ENCODE data around the gene ADGRL3.
"Not testable (repeated sequence)": the region's sequence is repeated elsewhere in the genome, so short reads cannot be mapped to it uniquely, and the experiment has no call there.

The ADGRL3 gene

DNA sequence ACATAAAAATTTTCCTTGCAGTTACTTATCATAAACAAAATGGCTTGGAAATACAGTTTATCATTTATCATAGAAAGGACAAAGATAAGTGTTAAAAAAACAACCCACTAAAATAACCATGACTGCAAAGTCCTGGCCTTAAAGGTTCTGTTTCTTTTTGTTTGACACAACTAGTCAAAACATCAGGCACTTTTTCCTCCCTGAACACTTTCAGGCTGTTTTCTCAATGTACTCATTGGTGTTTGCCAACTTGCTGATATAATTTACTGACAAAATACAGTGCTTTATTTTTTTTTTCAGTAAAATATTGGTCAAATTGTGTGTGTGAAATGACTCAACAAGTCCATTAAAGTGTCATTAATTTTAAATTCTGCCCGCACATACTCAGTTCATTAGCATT lies 156.6 kb downstream of the ADGRL3 start:
- no peak for DNase-seq

DNA sequence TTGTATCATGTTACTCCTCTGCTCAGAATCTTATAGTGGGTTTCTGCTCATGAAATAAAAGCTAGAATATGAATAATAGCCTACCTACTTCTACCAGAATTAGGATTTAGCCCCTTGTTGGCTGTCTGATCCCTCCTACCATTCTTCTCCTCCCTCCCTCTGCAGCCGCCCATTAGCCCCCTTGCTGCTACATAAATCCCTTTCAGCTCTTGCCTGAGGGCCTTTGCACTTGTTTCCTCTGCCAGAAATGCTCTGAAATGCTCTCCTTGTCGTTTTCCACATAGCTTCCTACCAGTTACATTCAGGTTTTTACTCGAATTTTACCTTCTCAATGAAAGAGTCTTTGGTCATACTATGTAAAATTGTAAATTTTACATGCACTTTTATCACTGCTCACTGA lies 159.2 kb downstream of the ADGRL3 start:
- no peak for DNase-seq

DNA sequence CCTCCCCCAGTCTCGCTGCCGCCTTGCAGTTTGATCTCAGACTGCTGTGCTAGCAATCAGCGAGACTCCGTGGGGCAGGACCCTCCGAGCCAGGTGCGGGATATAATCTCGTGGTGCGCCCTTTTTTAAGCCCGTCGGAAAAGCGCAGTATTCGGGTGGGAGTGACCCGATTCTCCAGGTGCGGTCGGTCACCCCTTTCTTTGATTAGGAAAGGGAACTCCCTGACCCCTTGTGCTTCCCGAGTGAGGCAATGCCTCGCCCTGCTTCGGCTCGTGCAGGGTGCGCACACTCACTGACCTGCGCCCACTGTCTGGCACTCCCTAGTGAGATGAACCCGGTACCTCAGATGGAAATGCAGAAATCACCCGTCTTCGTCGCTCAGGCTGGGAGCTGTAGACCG lies 172.7 kb downstream of the ADGRL3 start:
- DNase-seq, result not testable (repeated sequence)

- DNase-seq, result no peak
Observed at GRCh38 chr4:61373901-61374440, 173.8 kb downstream of the ADGRL3 start.

DNA sequence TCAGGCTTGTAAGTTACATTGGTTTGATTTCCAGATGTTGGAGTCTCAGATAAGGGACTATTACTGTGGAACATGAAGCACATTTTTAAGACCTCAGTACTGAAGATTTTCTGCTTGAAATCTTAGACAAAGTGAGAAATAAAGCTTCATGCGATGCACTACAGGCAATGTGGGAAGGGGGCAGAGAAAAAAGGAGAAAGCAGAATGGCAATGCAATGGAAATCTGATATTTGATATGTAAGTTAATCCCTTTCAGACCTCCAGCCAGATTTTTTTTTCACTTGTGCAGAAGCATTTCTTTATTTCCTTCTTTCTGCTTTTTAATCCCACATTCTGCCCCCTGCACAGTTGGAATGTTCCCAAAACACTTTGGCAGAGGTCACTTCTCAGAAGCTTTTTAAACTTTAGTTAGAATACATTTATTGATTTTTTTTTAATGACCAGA lies 174.3 kb downstream of the ADGRL3 start:
- DNase-seq, result no peak

- DNase-seq, result no peak
Observed at GRCh38 chr4:61375301-61375700, 175.2 kb downstream of the ADGRL3 start.

DNA sequence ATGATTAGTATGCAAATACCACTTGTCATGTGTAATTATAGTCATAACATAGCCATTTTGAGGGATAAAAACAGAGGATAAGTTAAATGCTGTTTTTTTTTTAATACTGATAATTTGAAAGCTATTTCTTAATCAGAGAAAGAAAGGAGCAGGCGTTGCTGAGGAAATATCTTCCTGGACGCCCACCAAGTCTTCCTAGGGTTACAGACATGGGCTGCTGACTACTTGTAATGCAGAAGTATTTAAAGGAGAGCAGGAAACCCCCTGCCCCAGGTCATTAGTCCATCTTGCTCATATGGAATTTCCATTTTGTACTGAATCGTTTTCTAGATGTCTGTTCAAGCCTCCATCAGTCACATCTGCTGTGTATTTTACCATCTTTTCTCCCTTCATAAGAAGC lies 176.2 kb downstream of the ADGRL3 start:
- DNase-seq, result no peak

DNA sequence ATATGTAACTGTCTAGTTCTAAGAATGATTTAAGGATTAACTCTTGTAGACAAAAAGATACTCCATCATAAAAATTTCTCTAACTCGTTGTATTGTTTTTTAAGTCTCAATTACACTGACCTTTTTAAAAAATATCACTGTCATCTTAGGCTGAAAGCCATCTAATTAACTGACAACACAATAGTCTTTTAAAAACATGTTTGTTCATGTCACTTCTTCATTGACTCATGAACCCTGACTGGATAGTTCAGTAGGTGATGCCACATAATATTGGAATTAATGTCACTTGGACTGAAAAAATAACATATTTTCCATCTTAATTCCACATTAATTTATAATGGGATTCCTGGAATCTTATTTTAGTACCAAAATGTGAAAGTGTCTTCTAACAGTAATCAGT lies 179.3 kb downstream of the ADGRL3 start:
- DNase-seq, result no peak

GRCh38 chr4:61380865-61381264 lies 180.7 kb downstream of the ADGRL3 start:
- DNase-seq, result no peak

DNA sequence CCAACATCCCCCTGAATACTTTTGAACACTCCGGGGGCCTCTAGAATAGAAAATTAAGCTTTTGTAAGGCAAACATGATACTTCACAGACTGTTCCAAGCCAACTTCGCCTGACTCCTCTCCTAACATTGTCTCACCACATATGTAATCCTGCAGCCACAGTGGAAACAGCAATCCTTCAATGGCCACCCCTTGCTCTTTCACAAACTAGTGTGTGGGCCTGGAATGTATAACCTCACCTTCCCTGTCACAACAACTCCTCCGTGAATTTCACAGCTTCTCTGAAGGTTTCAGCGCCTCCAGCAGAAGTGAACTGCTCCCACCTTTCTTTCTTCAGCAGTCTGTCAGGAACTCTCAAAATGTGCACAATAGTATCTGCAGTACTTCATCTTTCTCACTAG lies 185.1 kb downstream of the ADGRL3 start:
- DNase-seq, result no peak

- DNase-seq, result not testable (repeated sequence)
Observed at GRCh38 chr4:61387372-61387771, 187.2 kb downstream of the ADGRL3 start.

DNA sequence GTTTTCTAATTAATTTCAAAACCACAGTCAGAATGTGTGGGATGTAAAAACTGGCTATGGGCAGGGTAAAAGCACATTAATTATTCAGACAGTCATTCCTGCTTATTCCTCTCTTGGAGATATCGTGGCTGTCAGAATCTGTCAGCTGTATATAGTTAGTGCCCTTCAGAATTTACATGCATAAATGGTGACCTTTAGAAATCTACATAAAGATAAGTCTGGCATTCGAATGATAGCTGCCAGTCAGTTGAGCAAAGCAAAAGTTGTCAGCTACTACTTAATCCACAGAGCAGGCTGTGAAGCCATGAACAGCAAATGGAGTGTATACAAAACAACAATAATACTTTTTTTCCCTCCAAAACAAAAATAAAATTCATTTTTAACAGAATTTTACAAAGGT lies 189.5 kb downstream of the ADGRL3 start:
- no peak for DNase-seq

DNA sequence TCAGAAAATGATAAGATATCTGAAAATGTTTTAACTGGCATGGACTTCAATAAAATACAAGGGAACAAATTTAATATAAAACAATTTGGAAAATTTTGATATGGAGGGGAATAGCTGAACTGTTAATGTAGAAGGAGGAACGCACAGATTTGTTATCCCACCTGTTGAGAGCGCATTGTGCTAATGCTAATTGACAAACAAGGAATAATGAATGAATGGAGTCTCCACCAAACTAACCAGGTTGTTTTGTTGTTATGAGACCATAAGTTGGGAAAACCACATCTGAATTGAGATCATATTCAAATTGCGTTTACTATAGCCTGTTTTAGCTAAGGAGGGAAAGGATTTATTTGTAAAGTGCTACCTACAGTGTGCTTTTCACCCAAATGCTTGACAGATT lies 195.6 kb downstream of the ADGRL3 start:
- no peak for DNase-seq

DNA sequence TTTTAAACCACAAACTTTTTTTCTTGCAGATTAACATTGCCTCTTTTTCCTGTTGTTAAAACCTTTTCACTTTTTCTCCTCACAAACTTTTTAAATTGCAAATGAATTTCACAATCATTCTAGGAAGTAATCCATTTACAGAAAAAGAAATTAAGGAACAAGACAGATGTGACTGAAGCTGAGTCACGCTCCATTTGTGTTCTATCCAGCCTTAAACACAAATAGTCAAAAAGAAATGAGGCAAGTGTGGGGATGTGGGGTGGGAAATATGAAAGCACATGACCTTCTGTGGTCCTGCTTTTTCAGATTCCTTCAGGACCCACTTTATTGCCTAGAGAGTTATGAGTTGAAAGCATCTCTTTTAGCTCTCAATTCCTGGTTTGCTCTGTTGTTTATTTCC lies 197.0 kb downstream of the ADGRL3 start:
- DNase-seq, result peak in 1 of 14 donors; percentile 17

GRCh38 chr4:61400439-61401038 lies 200.4 kb downstream of the ADGRL3 start:
- DNase-seq, result no peak

GRCh38 chr4:61401771-61402170 lies 201.6 kb downstream of the ADGRL3 start:
- DNase-seq, result no peak

DNA sequence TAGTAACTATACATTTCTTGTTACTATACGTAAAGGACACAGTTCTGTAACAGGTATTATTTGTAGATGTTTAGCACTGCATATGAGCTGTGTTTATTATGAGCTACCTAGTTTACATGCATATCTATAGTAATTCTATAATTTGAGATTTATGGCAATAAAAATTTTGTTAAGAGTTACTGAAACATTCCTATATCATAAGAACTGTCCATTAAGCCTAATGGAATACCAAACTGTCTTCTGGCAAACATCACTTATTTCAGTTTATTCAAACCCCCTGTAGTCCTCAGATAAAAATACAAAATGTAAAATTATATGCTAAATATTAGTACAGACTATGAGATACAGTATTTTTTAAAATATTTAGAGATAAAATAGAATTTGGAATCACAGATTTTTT lies 205.2 kb downstream of the ADGRL3 start:
- DNase-seq, result no peak

DNA sequence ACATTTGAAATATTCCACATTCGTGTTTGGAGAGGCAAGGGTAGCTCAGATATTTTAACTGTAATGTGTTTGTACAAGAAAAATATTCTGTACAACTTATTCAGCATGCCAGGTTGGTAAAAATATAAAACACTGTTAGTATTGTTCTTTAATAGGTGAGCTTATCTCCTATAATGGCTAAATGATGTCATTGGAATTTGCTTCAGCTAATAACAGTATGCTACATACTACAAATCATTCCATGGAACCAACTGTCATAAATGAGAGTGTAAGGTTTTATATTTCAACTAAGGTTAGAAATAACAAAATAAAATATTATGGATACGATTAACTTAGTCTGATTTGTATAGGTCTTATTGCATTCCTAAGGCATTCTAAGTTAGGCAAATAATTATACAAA lies 206.6 kb downstream of the ADGRL3 start:
- DNase-seq, result no peak

DNA sequence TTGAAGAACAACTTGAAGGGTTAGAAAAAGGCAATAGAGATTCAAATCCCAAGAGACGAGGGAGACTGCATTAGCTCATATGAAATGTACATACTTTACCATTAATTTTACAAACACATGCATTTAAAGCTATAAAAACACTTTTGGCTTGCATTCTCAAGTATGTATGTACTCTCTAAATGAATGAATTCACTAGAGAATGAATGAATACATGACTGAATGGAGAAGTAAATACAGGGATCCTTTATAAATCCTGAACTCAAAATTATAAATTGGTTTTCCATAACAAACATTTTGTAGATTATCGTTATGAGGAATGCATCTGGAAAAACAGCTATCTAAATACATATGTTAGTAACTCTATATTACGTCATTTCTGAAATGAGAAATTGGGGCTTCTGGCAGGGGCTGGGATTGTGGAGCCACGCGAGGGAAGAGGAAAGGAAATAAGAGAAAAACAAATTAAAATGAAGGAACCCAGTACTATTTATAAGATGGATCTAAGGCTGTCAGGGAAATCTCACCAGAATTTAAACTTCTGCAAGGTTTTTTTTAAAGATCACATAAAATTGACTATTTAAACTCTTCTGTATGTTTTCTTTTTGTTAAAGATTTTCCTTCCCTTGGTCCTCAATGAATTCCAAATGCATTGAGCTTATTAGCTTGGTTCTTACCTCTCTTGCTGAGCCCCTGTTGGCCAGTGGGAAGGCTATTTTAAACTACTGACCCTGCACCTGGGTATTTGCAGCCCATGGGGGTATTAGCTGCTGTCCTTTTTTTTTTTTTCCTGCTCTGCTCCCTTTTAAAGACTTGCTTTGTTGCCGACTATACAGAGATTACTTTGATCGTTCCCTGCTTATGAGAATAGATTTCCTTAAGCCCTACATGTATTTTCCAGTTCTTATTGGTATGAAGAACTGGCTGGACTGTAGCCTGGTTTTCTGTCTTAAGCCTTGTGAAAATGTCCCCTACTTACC lies 207.8 kb downstream of the ADGRL3 start:
- no peak for DNase-seq

DNA sequence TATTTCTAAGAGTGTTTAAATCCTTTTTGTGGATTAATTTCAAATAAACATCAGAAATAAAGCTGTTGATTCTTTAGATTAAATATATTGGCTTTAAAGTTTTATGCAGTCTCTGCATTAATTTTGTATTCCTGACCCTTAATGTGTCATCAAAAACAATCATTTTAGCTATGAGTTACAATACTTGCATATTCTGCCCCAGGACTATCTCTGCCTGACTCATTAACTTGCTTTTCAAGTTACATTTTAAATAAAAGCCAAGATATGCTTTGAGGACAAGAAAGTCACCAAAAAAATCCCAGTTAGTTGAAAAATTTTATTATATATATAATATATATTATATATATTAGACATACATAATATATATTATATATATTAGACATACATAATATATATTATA lies 208.7 kb downstream of the ADGRL3 start:
- DNase-seq, result no peak

DNA sequence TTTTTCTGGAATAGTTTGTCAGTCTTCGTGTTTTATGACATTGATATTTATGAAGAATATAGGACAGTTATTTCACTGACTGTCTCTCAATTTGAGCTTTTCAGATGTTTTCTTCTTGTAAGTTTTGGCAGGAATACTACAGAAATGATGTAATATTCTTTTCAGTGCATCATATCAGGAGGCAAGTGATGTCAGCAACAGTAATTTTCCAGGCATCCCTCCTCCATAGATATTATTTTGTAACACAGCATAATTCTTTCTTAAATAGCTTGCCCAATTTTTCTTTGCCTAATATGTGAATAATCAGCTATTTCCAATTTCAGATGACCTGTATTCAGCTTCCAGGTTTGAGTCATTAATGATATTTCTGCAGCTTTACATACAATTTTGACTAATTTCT lies 211.1 kb downstream of the ADGRL3 start:
- DNase-seq, result no peak

- DNase-seq, result no peak
Observed at GRCh38 chr4:61425315-61425714, 225.2 kb downstream of the ADGRL3 start.

DNA sequence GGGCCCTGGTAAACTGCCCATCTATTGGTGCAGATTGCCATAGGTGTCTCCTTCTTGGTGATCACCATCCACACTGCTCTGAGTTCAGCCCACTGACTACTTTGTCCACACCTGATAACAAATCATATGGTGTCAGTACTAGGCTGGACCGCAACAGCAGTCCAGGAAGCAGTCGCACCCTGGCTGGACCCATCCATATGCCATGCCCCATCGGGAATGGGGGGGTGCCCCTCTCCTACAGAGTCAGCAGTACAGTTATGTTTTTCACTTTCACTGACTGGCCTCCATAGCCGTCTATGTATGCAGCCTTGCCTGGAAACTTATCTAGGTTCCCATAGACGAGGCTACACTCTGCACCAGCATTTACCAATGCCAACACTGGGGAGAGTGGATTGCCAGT lies 226.1 kb downstream of the ADGRL3 start:
- no peak for DNase-seq

Measured in C1 segment of cervical spinal cord (tissue), 14 donors.